ENCODE measurements around the gene KLHL18. TPM values are rescaled to one million over a fixed set of nuclear protein-coding genes. Genes with fewer than 3 reads are reported as not detected.
A peak's percentile ranks its signal among the peaks of the same experiment; 100 is the strongest.

The KLHL18 gene
- polyA plus RNA-seq, 3 donors, result 43.4 to 63.3 (median 45.3) TPM

DNA sequence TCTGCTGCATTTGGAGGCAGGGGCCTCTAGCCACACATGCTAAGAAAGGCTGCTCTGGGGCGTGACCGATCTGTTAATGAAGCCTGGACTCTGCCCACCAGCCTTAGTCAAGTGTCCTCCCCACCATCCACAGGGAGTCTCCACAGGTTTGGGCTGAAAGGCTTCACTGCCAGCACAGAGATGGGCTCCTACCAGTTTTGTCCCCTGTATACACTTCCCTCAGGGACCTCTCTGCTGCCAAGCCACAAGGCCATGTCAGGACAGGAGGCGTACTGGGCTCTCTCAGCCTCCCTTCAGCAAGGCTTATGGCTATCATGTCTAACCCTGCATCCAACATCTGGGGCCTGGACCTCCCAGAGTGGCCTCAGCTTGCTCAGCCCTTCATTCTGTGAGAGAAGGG is 23.6 kb upstream of the KLHL18 start:
- peaks cover 0 to 2% of the 10 kb centered on the region in 2 donors for H3K36me3 Mint-ChIP-seq
- H3K9ac ChIP-seq (ENCODE audit: insufficient read depth, low read length, poor library complexity, severe bottlenecking), result no peak overlapping the region
- H3K27me3 ChIP-seq (ENCODE audit: control insufficient read depth in 2 of 2, insufficient read depth in 2 of 2, low read length in 2 of 2), result no peaks in the 10 kb centered on the region
- H3K9me3 Mint-ChIP-seq, result peaks cover 0 to 4% (median 0%) of the 10 kb centered on the region in 7 donors
- H3K4me1 ChIP-seq (ENCODE audit: control insufficient read depth in 1 of 2, insufficient read depth in 2 of 2, low read length in 2 of 2), result no peaks in the 10 kb centered on the region
- TF ChIP-seq, protein P1, sequence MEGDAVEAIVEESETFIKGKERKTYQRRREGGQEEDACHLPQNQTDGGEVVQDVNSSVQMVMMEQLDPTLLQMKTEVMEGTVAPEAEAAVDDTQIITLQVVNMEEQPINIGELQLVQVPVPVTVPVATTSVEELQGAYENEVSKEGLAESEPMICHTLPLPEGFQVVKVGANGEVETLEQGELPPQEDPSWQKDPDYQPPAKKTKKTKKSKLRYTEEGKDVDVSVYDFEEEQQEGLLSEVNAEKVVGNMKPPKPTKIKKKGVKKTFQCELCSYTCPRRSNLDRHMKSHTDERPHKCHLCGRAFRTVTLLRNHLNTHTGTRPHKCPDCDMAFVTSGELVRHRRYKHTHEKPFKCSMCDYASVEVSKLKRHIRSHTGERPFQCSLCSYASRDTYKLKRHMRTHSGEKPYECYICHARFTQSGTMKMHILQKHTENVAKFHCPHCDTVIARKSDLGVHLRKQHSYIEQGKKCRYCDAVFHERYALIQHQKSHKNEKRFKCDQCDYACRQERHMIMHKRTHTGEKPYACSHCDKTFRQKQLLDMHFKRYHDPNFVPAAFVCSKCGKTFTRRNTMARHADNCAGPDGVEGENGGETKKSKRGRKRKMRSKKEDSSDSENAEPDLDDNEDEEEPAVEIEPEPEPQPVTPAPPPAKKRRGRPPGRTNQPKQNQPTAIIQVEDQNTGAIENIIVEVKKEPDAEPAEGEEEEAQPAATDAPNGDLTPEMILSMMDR (IDR thresholded peaks at IDR 0.05), result no peak
- no peaks in the 10 kb centered on the region for H3K36me3 ChIP-seq (replicated peaks in 1 of 2; ENCODE audit: control insufficient read depth in 1 of 2, insufficient read depth in 2 of 2, low read length in 2 of 2)
- H3K79me2 ChIP-seq (ENCODE audit: insufficient read depth, low read length), result no peaks in the 10 kb centered on the region
- H3K27me3 Mint-ChIP-seq (ENCODE audit: low read depth in 3 of 3), result peaks cover 3 to 6% (median 5%) of the 10 kb centered on the region in 3 donors
- WGBS (ENCODE audit: insufficient coverage), result 100% methylated on average over 2 of the region's 3 CpGs
- no peaks in the 10 kb centered on the region for H4K20me1 ChIP-seq (ENCODE audit: insufficient read depth, low read length)
- H3K9me3 ChIP-seq (replicated peaks in 1 of 2; ENCODE audit: control insufficient read depth in 1 of 2, insufficient read depth in 1 of 2, low read length in 2 of 2), result no peaks in the 10 kb centered on the region
- DNase-seq, result no peak
- H2AFZ ChIP-seq (ENCODE audit: insufficient read depth, low read depth, low read length, poor library complexity, severe bottlenecking), result no peak overlapping the region
- intact Hi-C loops (cut with micrococcal nuclease), result no loop called here
- no peak overlapping the region for H3K27ac Mint-ChIP-seq
- H3K4me2 ChIP-seq (replicated peaks; ENCODE audit: extremely low read depth, low read length, poor library complexity, severe bottlenecking), result no peak overlapping the region
- no peak overlapping the region for H3K27ac ChIP-seq (ENCODE audit: low read depth in 1 of 2, low read length in 2 of 2)
- peaks cover 10% of the 10 kb centered on the region for H3K4me1 Mint-ChIP-seq
- no peak overlapping the region for H3K4me3 Mint-ChIP-seq
- no peak overlapping the region for H3K4me3 ChIP-seq (replicated peaks in 1 of 3; ENCODE audit: low read depth in 2 of 3, low read length in 3 of 3)

DNA sequence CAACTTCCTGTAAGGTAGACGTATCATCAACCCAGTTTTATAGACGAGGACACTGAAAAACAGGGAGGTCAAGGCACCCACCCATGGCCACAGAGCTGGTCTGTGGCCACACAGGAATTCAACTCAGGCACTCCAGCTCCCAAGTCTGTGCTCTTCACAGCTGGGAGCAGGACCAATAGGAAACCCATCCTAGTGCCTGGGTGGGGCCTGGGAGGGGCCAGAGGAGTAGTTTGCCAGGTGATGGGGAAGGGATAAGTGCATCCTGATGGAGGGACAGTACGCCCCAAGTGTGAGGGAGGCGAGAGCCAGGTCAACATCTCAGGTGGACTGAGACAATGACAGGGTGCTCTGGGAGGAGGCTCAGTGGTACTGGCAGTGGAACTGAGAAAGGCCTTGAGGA is 22.1 kb upstream of the KLHL18 start:
- H3K36me3 ChIP-seq (replicated peaks in 1 of 2; ENCODE audit: control insufficient read depth in 1 of 2, insufficient read depth in 2 of 2, low read length in 2 of 2), result no peaks in the 10 kb centered on the region

More for the DNA sequence above, 22.1 kb upstream of the KLHL18 start:
- TF ChIP-seq, protein P1 (IDR thresholded peaks at IDR 0.05), result no peak
- Mint-ChIP-seq H3K4me3 (no peak overlapping the region), H3K4me1 (peaks cover 10% of the 10 kb centered on the region), H3K36me3 (peaks cover 2 to 4% of the 10 kb centered on the region in 2 donors), H3K27me3 (ENCODE audit: low read depth in 3 of 3) (peaks cover 4 to 6% (median 4%) of the 10 kb centered on the region in 3 donors), H3K27ac (peak overlapping the region in 1 of 7 donors; percentile 62), H3K9me3 (peaks cover 0 to 4% (median 0%) of the 10 kb centered on the region in 7 donors)
- Histone ChIP-seq H3K9ac (ENCODE audit: insufficient read depth, low read length, poor library complexity, severe bottlenecking) (no peak overlapping the region), H3K4me2 (replicated peaks; ENCODE audit: extremely low read depth, low read length, poor library complexity, severe bottlenecking) (no peak overlapping the region), H3K27ac (ENCODE audit: low read depth in 1 of 2, low read length in 2 of 2) (no peak overlapping the region), H3K27me3 (ENCODE audit: control insufficient read depth in 2 of 2, insufficient read depth in 2 of 2, low read length in 2 of 2) (no peaks in the 10 kb centered on the region), H2AFZ (ENCODE audit: insufficient read depth, low read depth, low read length, poor library complexity, severe bottlenecking) (peak overlapping the region; percentile 27), H3K9me3 (replicated peaks in 1 of 2; ENCODE audit: control insufficient read depth in 1 of 2, insufficient read depth in 1 of 2, low read length in 2 of 2) (no peaks in the 10 kb centered on the region), H3K4me1 (ENCODE audit: control insufficient read depth in 1 of 2, insufficient read depth in 2 of 2, low read length in 2 of 2) (no peaks in the 10 kb centered on the region), H4K20me1 (ENCODE audit: insufficient read depth, low read length) (no peaks in the 10 kb centered on the region), H3K4me3 (replicated peaks in 1 of 3; ENCODE audit: low read depth in 2 of 3, low read length in 3 of 3) (no peak overlapping the region), H3K79me2 (ENCODE audit: insufficient read depth, low read length) (no peaks in the 10 kb centered on the region)
- DNase-seq, result no peak
- WGBS (ENCODE audit: insufficient coverage), result 56% methylated on average over 4 of the region's 4 CpGs
- intact Hi-C loops (cut with micrococcal nuclease), result loop anchor here in 1 of 2 donors (10.0 kb wide), 1 partner anchor 54 kb away; no protein-coding TSS in a partner anchor
